Neural cell (in vitro differentiated cells): ENCODE data around the gene TMEM170A. TPM values are rescaled to one million over a fixed set of nuclear protein-coding genes. Genes with fewer than 3 reads are reported as not detected.

Experiments
- H2AFZ ChIP-seq: fragments of 200-600, 300-800 bp; sonication (generic), shearing (Covaris generic); 2 replicates; pipeline ENCODE4 v1.6.0; 2014; ENCODE audit warnings: low read depth, mild to moderate bottlenecking, antibody characterized with exemption, low read length, moderate library complexity
- H3F3A ChIP-seq: fragments of 200-600 bp; shearing (Covaris generic); 2 replicates; pipeline ENCODE4 v1.6.1; 2016; ENCODE audit warnings: mild to moderate bottlenecking, moderate library complexity, mixed read lengths, antibody characterized with exemption, low read length; ENCODE audit not compliant: insufficient read depth, poor library complexity, severe bottlenecking
- H3K27ac ChIP-seq: fragments of 200-600, 300-800 bp; sonication (generic), shearing (Covaris generic); 2 replicates; pipeline ENCODE4 v1.5.1; 2014; ENCODE audit warnings: mild to moderate bottlenecking, low read length, moderate library complexity
- H3K27me3 ChIP-seq: fragments of 300-800, 200-600 bp; sonication (generic), shearing (Covaris generic); 2 replicates; pipeline ENCODE4 v1.6.0; 2014; ENCODE audit warnings: mild to moderate bottlenecking, low read depth, low read length, moderate library complexity; ENCODE audit not compliant: insufficient read depth
- H3K36me3 ChIP-seq: fragments of 300-800, 200-600 bp; sonication (generic), shearing (Covaris generic); 2 replicates; pipeline ENCODE4 v1.5.1; 2014; ENCODE audit warnings: mild to moderate bottlenecking, antibody characterized with exemption, low read length, moderate library complexity; ENCODE audit not compliant: insufficient read depth
- H3K4me2 ChIP-seq: fragments of 300-800, 200-600 bp; sonication (generic), shearing (Covaris generic); 2 replicates; pipeline ENCODE4 v1.6.0; 2014; ENCODE audit warnings: mild to moderate bottlenecking, low read length
- H3K4me3 ChIP-seq: fragments of 300-800, 200-600 bp; sonication (generic), shearing (Covaris generic); 2 replicates; pipeline ENCODE4 v1.5.1; 2014; ENCODE audit warnings: mild to moderate bottlenecking, low read length, moderate library complexity
- H3K79me2 ChIP-seq: fragments of 200-600 bp; shearing (Covaris generic); replicated peaks from 2 replicates; pipeline ENCODE4 v1.6.0; 2014; ENCODE audit warnings: mild to moderate bottlenecking, low read length, moderate library complexity; ENCODE audit not compliant: insufficient read depth
- H3K9ac ChIP-seq: fragments of 300-800, 200-600 bp; sonication (generic), shearing (Covaris generic); 2 replicates; pipeline ENCODE4 v1.6.1; 2016; ENCODE audit warnings: mild to moderate bottlenecking, low read length, mixed read lengths
- H3K9me2 ChIP-seq: fragments of 200-600 bp; shearing (Covaris generic); 2 replicates; pipeline ENCODE4 v1.6.1; 2016; ENCODE audit warnings: mild to moderate bottlenecking, low read length, mixed read lengths; ENCODE audit not compliant: insufficient read depth
- H3K9me3 ChIP-seq: fragments of 200-600, 300-800 bp; sonication (generic), shearing (Covaris generic); 2 replicates; pipeline ENCODE4 v1.6.1; 2016; ENCODE audit warnings: mild to moderate bottlenecking, mixed run types, low read length, moderate library complexity, mixed read lengths
- H4K20me1 ChIP-seq: fragments of 200-600 bp; shearing (Covaris generic); 2 replicates; pipeline ENCODE4 v1.6.1; 2016; ENCODE audit warnings: mild to moderate bottlenecking, mixed run types; ENCODE audit not compliant: insufficient read depth
- CTCF ChIP-seq: fragments of 450-650 bp; IDR thresholded peaks from 2 replicates; pipeline ENCODE4 v1.5.1; 2014; ENCODE audit warnings: antibody characterized with exemption, mild to moderate bottlenecking, moderate library complexity; ENCODE audit not compliant: poor library complexity, severe bottlenecking
- EP300 ChIP-seq: fragments of 450-650 bp; conservative IDR thresholded peaks from 2 replicates; pipeline ENCODE4 v1.6.1; 2014; ENCODE audit warnings: antibody characterized with exemption, mild to moderate bottlenecking, moderate library complexity; ENCODE audit not compliant: poor library complexity, severe bottlenecking
- EZH2 ChIP-seq: fragments of 200-600, 300-800 bp; shearing (Covaris generic), sonication (generic); IDR thresholded peaks from 2 replicates; pipeline ENCODE4 v1.6.1; 2014; ENCODE audit warnings: antibody characterized with exemption, low read length, borderline replicate concordance, mild to moderate bottlenecking; ENCODE audit not compliant: insufficient read depth, poor library complexity, severe bottlenecking
- MXI1 ChIP-seq: fragments of 450-650 bp; conservative IDR thresholded peaks from 2 replicates; pipeline ENCODE4 v1.6.1; 2014; ENCODE audit warnings: antibody characterized with exemption, mild to moderate bottlenecking; ENCODE audit not compliant: poor library complexity, severe bottlenecking
- POLR2AphosphoS5 ChIP-seq: IDR thresholded peaks from 2 replicates; pipeline ENCODE4 v1.6.1; 2012
- RAD21 ChIP-seq: fragments of 450-650 bp; conservative IDR thresholded peaks from 2 replicates; pipeline ENCODE4 v1.6.1; 2014; ENCODE audit warnings: antibody characterized with exemption, mild to moderate bottlenecking, moderate library complexity
- REST ChIP-seq: IDR thresholded peaks from 2 replicates; pipeline ENCODE4 v1.6.1; 2012; ENCODE audit warnings: borderline replicate concordance
- SMC3 ChIP-seq: fragments of 450-650 bp; conservative IDR thresholded peaks from 2 replicates; pipeline ENCODE4 v1.6.1; 2014; ENCODE audit warnings: antibody characterized with exemption, mild to moderate bottlenecking, moderate library complexity; ENCODE audit not compliant: poor library complexity
- TAF1 ChIP-seq: IDR thresholded peaks from 2 replicates; pipeline ENCODE4 v1.6.1; 2012; ENCODE audit warnings: low read depth
- polyA plus RNA-seq: library from polyadenylated mRNA; depleted of rRNA; stranded (reverse); fragments of >200 nt; gene quantifications from 2 replicates; pipeline ENCODE4 v1.2.3, GENCODE V29; 2014

Gene TMEM170A
- polyA plus RNA-seq, 1 donor from 2014 or later: 35.9 TPM

- H3K27ac ChIP-seq: no peak overlapping the region
- TF ChIP-seq EZH2 (no peak), EP300 (no peak)
- no peak overlapping the region for H3K4me3 ChIP-seq
- no peaks in the 10 kb centered on the region for H3F3A ChIP-seq
- peaks cover 36% of the 10 kb centered on the region for H3K79me2 ChIP-seq
- no peaks in the 10 kb centered on the region for H3K27me3 ChIP-seq
- no peaks in the 10 kb centered on the region for H3K9me3 ChIP-seq
- H3K9me2 ChIP-seq: no peaks in the 10 kb centered on the region
- no peaks in the 10 kb centered on the region for H4K20me1 ChIP-seq
- no peak overlapping the region for H3K4me2 ChIP-seq
- no peaks in the 10 kb centered on the region for H3K36me3 ChIP-seq
- H2AFZ ChIP-seq: no peak overlapping the region
- H3K9ac ChIP-seq: no peak overlapping the region
Observed at GRCh38 chr16:75455677-75456076, 8.8 kb downstream of the TMEM170A start.

- Histone ChIP-seq H3K79me2 (peaks cover 17% of the 10 kb centered on the region), H3K36me3 (no peaks in the 10 kb centered on the region), H3K9me3 (no peaks in the 10 kb centered on the region), H3K4me2 (no peak overlapping the region), H3K27ac (no peak overlapping the region), H3F3A (no peaks in the 10 kb centered on the region), H4K20me1 (no peaks in the 10 kb centered on the region), H3K9me2 (no peaks in the 10 kb centered on the region), H3K4me3 (no peak overlapping the region), H2AFZ (no peak overlapping the region), H3K27me3 (no peaks in the 10 kb centered on the region), H3K9ac (no peak overlapping the region)
- no peak for TF ChIP-seq REST
- TF ChIP-seq TAF1: no peak
- TF ChIP-seq CTCF: no peak
- TF ChIP-seq SMC3: no peak
- no peak for TF ChIP-seq MXI1
- no peak for TF ChIP-seq EP300
- TF ChIP-seq POLR2AphosphoS5: no peak
- no peak for TF ChIP-seq RAD21
- no peak for TF ChIP-seq EZH2
Observed at GRCh38 chr16:75452464-75453190, 11.9 kb downstream of the TMEM170A start.
